ENCODE measurements around the gene XRRA1.

DNA sequence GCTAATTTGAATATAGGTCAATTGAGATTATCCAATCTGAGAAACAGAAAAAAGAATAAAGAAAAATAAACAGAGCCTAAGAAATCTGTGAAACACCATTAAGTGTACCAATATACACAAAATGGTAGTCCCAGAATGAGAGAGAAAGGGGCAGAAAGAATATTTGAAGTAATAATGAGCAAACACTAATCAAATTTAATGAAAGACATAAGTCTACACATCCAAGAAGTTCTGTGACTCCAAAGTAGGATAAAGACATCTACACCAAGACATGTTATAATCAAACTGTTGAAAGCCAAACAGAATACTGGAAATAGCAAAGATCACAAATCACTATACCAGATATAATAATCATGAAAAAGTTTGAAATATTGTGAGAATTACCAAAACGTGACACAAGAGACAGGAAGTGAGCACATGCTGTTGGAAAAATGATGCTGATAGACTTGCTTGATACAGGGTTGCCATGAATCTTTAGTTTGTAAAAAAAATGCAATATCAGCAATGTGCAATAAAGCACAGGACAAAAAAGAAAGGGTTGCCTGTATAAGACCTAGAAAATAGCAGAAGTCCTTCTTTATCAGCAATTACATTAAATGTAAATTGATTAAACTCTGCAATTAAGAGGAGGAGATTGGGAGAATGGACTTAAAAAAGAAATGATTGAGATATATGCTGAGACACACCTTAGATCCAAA is 124.5 kb downstream of the XRRA1 start:
- TF ChIP-seq, protein P1, sequence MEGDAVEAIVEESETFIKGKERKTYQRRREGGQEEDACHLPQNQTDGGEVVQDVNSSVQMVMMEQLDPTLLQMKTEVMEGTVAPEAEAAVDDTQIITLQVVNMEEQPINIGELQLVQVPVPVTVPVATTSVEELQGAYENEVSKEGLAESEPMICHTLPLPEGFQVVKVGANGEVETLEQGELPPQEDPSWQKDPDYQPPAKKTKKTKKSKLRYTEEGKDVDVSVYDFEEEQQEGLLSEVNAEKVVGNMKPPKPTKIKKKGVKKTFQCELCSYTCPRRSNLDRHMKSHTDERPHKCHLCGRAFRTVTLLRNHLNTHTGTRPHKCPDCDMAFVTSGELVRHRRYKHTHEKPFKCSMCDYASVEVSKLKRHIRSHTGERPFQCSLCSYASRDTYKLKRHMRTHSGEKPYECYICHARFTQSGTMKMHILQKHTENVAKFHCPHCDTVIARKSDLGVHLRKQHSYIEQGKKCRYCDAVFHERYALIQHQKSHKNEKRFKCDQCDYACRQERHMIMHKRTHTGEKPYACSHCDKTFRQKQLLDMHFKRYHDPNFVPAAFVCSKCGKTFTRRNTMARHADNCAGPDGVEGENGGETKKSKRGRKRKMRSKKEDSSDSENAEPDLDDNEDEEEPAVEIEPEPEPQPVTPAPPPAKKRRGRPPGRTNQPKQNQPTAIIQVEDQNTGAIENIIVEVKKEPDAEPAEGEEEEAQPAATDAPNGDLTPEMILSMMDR (IDR thresholded peaks at IDR 0.05 in 2 of 3, conservative IDR thresholded peaks at IDR 0.05 in 1 of 3; ENCODE audit: borderline replicate concordance in 1 of 3, insufficient read depth in 1 of 3, low read depth in 2 of 3, low read length in 2 of 3) = no peak
- TF ChIP-seq EZH2 (IDR thresholded peaks at IDR 0.05) = no peak
- TF ChIP-seq POLR2A (IDR thresholded peaks at IDR 0.05; ENCODE audit: borderline replicate concordance, extremely low read depth, insufficient read depth, insufficient read length) = no peak
- TF ChIP-seq, protein P2, sequence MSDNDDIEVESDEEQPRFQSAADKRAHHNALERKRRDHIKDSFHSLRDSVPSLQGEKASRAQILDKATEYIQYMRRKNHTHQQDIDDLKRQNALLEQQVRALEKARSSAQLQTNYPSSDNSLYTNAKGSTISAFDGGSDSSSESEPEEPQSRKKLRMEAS (IDR thresholded peaks at IDR 0.05) = no peak
- no peak for TF ChIP-seq JUND (IDR thresholded peaks at IDR 0.05)
- TF ChIP-seq, protein P3, sequence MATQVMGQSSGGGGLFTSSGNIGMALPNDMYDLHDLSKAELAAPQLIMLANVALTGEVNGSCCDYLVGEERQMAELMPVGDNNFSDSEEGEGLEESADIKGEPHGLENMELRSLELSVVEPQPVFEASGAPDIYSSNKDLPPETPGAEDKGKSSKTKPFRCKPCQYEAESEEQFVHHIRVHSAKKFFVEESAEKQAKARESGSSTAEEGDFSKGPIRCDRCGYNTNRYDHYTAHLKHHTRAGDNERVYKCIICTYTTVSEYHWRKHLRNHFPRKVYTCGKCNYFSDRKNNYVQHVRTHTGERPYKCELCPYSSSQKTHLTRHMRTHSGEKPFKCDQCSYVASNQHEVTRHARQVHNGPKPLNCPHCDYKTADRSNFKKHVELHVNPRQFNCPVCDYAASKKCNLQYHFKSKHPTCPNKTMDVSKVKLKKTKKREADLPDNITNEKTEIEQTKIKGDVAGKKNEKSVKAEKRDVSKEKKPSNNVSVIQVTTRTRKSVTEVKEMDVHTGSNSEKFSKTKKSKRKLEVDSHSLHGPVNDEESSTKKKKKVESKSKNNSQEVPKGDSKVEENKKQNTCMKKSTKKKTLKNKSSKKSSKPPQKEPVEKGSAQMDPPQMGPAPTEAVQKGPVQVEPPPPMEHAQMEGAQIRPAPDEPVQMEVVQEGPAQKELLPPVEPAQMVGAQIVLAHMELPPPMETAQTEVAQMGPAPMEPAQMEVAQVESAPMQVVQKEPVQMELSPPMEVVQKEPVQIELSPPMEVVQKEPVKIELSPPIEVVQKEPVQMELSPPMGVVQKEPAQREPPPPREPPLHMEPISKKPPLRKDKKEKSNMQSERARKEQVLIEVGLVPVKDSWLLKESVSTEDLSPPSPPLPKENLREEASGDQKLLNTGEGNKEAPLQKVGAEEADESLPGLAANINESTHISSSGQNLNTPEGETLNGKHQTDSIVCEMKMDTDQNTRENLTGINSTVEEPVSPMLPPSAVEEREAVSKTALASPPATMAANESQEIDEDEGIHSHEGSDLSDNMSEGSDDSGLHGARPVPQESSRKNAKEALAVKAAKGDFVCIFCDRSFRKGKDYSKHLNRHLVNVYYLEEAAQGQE (IDR thresholded peaks at IDR 0.05; ENCODE audit: low read depth) = no peak
- TF ChIP-seq EGR1 (IDR thresholded peaks at IDR 0.05; ENCODE audit: low read depth) = no peak
- no peak for TF ChIP-seq SIN3A (IDR thresholded peaks at IDR 0.05; ENCODE audit: low read depth)
